NCI-H2227 treated with DMSO at 0.1 percent for 48 hours (cell line): ENCODE measurements around the gene CDH4.
A peak's percentile ranks its signal among the peaks of the same experiment; 100 is the strongest.
"Not testable (repeated sequence)": the region's sequence is repeated elsewhere in the genome, so short reads cannot be mapped to it uniquely, and the experiment has no call there.

Source experiments
- DNase-seq: peaks from one replicate; lab custom pipeline; 2025; lab: John Stamatoyannopoulos, UW

CDH4 gene

GRCh38 chr20:61439251-61439650 lies 187.2 kb downstream of the CDH4 start:
- DNase-seq, result no peak

DNA sequence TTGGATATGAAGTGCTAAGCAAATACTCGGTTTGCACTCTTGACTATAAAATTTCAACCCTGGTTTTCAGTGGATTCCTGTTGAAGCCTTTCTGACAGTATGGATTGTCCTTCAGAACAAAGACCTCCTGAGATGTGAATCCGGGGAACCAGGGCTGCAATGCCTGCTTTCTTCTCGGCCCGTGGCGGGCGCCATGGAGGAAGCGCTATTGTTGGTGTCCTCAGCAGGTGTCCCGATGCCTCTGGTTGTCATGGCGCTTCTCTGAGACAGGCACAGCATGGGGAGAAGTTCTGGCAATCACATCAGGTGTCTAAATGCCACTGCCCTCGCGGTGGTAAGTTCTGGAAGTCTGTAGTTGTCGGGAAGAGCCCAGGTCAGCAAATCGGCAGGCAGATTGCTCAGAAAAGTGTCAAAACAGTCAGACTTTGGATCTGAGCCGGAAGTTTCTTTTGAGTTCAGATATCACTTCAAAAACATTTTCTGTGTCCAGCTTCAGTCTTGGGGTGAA lies 188.5 kb downstream of the CDH4 start:
- DNase-seq, result no peak

DNA sequence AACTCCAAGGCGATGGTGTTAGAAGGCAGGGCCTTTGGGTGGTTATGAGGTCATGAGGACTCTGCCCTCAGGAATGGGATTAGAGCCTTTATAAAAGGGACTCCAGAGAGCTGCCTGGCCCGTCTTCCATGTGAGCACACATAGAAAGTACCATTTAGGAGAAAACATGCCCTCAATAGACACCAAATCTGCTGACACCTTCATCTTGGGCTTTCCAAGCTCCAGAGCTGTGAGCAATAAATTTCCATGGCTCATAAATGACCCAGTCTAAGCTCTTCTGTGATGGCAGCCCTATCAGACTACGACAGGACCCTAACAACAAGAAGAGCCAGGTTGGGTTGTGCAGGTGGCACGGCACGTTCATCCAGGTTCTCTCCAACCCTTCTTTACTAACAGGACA lies 189.5 kb downstream of the CDH4 start:
- DNase-seq, result no peak

DNA sequence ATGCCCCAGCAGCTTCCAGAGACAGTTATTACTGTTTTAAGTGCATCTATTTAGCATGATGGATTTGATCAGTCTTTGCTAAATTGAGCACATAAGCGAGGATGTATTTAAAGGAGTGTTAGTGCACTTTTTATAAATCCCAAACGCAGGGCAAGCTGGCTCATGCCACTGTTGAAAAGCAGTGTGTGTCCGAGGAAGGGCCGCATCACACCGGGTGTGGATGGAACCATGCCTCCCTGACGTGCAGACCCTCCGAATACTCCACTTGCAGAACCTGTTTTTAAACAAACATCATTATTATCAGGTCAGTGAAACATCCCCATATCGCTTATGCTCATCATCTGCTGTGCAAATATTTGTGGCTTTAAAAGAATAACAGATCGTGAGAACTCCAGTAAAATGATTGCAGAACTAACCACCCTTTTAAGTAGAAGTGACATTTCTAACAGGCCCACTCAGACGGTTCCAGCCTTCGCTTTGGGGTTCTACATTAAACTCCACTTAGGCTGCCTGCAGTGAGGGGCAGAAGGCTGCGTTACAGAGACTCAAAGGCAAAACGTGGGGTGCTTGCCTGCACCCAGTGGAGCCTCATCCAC lies 190.1 kb downstream of the CDH4 start:
- no peak for DNase-seq

DNA sequence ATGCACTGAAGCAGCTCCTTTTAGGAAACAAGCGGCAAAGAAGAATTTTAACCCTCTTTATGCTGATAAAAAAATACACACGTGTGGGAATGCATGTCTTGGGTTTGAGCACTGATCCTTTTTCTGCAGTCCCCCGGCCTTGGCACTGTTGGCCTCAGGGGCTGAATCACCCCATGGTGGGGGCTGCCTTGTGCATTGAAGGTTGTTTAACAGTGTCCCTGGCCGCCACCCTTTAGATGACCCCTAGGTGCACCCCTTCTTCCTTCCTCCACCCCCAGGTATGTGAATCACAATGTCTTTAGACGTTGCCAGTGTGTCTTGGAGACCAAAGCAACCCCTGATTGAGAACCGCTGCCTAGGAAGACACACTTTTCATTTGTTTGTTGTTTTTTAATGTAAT lies 190.7 kb downstream of the CDH4 start:
- DNase-seq, result no peak

DNA sequence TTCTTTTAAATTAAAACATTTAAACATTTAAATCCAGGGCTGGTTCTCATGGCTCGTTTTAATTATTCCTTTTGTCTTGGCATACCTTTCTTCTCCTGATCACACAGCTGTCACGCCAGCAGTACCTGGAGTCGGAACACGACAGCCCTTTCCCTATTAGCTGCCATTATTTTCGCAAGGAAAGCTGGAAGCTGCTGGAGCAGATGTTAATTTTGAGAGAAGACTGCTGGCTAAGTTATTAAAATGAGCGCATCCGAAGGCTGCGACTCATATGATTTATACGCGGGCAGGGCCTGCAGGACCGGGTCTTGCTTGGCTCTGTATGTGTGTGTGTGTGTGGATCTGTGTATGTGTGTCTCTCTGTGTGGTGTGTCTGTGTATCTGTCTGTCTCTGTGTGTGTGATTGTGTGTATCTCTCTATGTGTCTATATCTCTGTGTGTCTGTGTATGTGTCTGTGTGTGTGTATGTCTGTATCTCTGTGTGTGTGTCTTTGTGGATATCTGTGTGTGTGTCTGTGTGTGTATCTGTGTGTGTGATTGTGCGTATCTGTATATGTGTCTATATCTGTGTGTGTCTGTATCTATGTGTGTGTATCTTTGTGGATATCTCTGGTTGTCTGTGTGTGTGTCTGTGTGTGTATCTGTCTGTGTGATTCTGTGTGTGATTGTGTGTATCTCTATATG lies 191.5 kb downstream of the CDH4 start:
- no peak for DNase-seq

GRCh38 chr20:61444637-61445036 lies 192.6 kb downstream of the CDH4 start:
- DNase-seq, result no peak

GRCh38 chr20:61445138-61445537 lies 193.1 kb downstream of the CDH4 start:
- no peak for DNase-seq

GRCh38 chr20:61445741-61446140 lies 193.7 kb downstream of the CDH4 start:
- no peak for DNase-seq

DNA sequence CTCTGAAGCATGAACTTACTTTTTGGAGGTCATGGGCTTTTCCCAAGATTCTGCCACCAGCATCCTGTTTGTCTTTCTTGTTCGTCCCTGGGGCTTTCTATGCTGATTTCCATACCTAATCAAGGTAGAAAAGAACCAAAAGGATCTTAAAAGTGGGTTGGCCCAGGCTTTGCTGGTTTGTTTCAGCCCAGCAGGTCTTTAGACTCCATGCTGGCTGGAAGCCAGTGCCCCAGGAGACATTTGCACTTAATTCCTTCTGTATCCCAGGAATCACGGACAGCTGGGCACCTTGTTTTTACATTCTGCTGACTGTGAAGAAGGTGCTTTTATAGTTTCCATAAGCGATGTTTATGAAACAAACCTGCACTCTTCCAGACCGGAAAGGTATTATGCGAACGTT lies 195.9 kb downstream of the CDH4 start:
- DNase-seq, result peak; percentile 84

GRCh38 chr20:61448386-61448785 lies 196.3 kb downstream of the CDH4 start:
- peak; percentile 84 for DNase-seq

DNA sequence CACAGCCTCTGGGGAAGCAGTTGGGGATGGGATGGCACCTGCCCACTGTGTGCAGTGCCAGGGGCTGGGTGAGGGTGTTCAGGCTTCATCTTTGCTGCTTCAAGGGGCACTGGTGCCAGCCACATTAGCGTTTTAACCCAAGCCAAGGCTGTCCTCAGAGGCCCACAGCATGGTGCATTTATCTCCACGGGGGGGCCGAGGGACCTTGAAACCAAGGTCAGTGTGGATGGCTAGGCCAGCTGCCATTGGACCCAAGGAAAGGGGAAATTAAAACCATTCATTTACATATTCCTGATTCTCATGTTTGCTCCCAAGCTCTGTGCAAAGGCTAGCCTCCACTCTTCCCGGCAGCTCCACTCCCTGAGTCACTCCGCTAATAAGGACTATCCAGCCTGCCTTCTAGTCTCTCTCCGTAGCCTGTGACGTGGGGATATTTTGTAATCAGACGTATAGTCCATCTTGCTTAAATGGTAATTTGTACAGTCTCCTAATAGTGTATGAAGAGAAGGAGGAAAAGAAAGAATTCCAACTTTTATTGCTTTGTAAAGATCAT lies 197.1 kb downstream of the CDH4 start:
- DNase-seq, result no peak

- DNase-seq, result no peak
Observed at GRCh38 chr20:61449916-61450315, 197.9 kb downstream of the CDH4 start.

DNA sequence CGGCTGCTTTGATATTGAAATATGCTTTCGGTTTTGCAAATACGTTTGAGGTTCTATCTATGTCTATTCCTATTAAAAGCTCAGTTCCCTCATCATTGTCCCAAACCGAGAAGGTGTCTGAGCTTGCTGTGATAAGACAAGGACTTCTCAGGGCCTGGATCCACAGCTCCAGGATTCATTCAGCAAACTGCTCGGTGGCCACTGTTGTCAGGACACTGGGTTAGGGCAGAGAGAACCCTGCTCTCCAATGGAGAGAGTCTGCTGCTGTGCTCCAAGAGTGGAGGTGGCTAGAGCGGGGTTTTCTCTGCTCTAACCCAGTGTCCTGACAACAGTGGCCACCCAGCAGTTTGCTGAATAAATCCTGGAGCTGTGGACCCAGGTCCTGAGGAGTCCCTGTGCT lies 198.5 kb downstream of the CDH4 start:
- DNase-seq, result no peak

DNA sequence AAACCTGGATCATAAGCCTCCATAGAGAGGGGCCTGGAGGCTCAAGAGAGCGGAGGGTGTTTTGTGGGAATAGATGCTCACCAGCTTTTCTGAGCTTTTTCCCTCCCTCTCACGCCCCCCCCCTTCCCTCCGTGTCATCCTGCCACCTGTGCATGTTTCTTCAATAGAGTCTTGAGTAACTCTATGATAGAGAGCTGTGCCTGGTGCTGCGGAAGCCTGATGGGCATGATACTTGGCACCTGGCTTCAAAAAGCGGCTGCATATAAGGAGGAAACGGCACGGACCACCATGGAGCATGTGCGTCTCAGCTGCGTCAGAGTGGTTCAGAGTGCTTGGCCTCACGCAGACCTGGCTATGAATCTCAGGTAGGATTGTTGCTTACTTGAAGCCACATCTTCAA lies 198.9 kb downstream of the CDH4 start:
- no peak for DNase-seq

DNA sequence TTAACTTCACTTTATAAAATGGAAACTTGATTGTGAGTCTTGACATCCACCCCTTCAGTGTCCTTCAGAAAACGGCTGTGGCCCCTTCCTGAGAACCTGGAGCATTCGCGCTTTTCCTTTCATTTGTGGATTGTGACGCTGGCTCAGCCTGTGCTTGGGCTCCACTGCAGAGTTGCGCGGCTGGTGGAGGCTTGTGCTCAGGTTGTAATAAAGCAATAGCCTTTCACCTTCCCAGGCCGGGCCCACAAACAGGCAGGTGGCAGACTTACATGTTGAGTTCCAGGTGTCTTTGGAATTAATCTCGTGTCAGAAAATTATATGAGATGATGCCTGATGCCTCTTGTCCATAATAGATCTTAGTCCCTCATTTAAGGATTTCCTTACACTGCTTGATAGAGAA lies 199.9 kb downstream of the CDH4 start:
- DNase-seq, result no peak

GRCh38 chr20:61453219-61453618 lies 201.2 kb downstream of the CDH4 start:
- DNase-seq, result no peak

GRCh38 chr20:61453623-61454022 lies 201.6 kb downstream of the CDH4 start:
- DNase-seq, result not testable (repeated sequence)

DNA sequence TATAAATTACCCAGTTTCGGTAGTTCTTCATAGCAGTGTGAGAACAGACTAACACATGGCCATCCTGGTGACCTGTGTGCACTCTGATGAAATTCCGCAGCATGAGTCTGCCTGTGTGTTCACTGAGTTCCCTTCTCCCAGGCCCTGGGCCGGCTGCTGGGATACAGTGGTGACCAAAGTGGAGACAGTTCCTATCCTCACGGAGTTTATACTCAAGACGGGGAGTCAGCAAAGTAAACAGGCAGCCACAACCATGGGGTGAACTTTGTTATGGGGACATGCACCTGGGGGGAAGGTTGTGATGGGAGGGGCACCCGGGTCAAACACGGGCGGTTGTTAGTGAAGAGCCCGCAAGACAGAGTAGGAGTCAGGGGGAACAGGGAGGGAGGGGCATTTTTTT lies 202.0 kb downstream of the CDH4 start:
- no peak for DNase-seq

DNA sequence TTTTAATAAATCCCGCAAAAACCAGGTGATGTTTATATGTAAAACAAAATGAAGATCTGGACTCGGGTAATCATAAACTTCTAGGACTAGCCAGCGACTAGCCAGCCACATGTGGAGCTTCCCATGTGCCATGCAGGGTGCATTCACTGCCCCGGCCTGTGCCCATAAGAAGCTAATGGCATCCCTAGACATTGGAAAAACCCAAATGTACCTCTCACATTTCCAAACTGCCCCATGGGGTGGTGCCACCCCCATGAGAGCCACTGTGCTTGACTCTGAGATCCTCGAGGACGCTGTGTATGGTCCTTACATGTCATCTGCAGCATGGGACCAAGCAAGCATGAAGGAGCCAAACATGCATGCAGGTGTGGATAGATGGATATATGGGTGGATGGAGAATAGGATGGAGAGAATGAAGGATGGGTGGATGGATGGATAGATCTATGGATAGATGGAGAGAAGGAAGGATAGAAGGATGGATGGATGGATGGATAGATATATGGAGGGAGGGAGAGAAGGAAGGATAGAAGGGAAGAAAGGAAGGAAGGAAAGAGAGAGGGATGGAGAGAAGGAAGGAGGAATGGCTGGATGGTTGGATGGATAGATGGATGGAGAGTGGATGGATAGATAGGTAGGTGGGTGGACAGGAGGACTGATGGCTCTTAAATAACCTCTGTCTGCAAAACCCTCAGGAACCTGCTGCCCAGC lies 203.6 kb downstream of the CDH4 start:
- no peak for DNase-seq

DNA sequence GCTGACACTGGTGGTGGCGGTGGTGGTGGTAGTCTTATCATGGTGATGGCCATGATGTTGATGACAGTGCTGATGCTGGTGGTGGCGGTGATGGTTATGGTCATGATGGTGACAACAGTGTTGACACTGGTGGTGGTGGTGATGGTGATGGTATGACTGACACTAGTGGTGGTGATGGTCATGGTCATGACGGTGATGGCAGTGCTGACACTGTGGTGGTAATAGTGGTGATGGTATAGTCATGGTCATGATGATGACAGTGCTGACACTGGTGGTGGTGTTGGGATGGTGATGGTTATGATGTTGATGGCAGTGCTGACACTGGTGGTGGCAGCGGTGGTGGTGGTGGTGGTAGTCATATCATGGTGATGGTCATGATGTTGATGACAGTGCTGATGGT lies 205.7 kb downstream of the CDH4 start:
- no peak for DNase-seq

DNA sequence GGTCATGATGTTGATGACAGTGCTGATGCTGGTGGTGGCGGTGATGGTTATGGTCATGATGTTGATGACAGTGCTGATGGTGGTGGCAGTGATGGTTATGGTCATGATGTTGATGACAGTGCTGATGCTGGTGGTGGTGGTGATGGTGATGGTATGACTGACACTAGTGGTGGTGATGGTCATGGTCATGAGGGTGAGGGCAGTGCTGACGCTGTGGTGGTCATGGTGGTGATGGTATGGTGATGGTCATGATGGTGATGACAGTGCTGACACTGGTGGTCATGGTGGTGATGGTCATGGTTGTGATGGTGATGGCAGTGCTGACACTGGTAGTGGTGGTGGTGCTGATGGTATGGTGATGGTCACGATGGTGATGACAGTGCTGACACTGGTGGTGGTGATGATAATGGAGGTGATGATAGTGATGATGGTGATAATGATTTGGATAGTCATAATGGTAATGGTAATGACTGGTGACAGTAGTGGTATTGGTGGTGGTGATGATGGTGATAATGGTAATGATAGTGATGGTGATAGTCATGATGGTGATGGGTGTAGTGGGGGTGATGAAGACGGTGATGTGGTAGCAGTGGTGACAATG lies 206.2 kb downstream of the CDH4 start:
- no peak for DNase-seq

- no peak for DNase-seq
Observed at GRCh38 chr20:61459266-61459665, 207.2 kb downstream of the CDH4 start.
